Esophagus squamous epithelium (tissue), 5 donors: ENCODE data around the gene ERCC1. TPM values are rescaled to one million over a fixed set of nuclear protein-coding genes. Genes with fewer than 3 reads are reported as not detected.

ENCODE experiments used
- DNase-seq: peaks from one replicate; lab custom pipeline; 2025; lab: John Stamatoyannopoulos, UW
- H3K27ac ChIP-seq, 4 donors: fragments of 200-600 bp; sonication (generic); one replicate each; pipeline ENCODE4 v1.5.1; 2016 to 2019; ENCODE audit warnings: mild to moderate bottlenecking in 1 of 4
- H3K27me3 ChIP-seq, 4 donors: fragments of 200-600 bp; sonication (generic); 1 replicate in 3 of 4; 2 replicates in 1 of 4; pipeline versions ENCODE4 v1.5.1 to v1.6.0; 2017 to 2021; ENCODE audit warnings: antibody characterized with exemption in 1 of 4
- H3K36me3 ChIP-seq, 3 donors: fragments of 200-600 bp; sonication (generic); one replicate each; pipeline ENCODE4 v1.5.1; 2016 to 2019
- H3K4me1 ChIP-seq, 3 donors: fragments of 200-600 bp; sonication (generic); one replicate each; pipeline ENCODE4 v1.5.1; 2017 to 2019
- H3K4me3 ChIP-seq, 4 donors: fragments of 200-600 bp; sonication (generic); 1 replicate in 3 of 4; 2 replicates in 1 of 4; pipeline ENCODE4 v1.5.1; 2016 to 2019; ENCODE audit warnings: mild to moderate bottlenecking in 2 of 4, moderate library complexity in 1 of 4
- H3K9me3 ChIP-seq, 3 donors: fragments of 200-600 bp; sonication (generic); one replicate each; pipeline ENCODE4 v1.5.1; 2016 to 2019
- POLR2A ChIP-seq, 4 donors: fragments of 450-650 bp; IDR thresholded peaks; one replicate each; pipeline ENCODE4 v1.6.1; 2017; ENCODE audit warnings: antibody characterized with exemption in 4 of 4, mild to moderate bottlenecking in 4 of 4, moderate library complexity in 3 of 4
- WGBS, 2 donors: methylation state at CpG; one replicate each; pipeline ENCODE4 v1.1.5; 2018; 5-methylcytosine and 5-hydroxymethylcytosine counted together
- intact Hi-C: fragments of 100-400 bp; cut with DNase I; formaldehyde crosslinking; loops from one replicate; pipeline ENCODE4 v1.15.0; 2022
- total RNA-seq, 4 donors: library from RNA; depleted of rRNA; stranded (reverse); fragments of >200 nt; gene quantifications; one replicate each; pipeline ENCODE4 v1.1.0, GENCODE V29; 2016
- TF ChIP-seq, protein P1 (sequence below), 6 experiments: fragments of 450-650 bp in 4 of 6; fragments of 200-600 bp in 2 of 6; sonication (generic) in 2 of 6; IDR thresholded peaks; one replicate each; pipeline ENCODE4 v1.5.1; 2016 to 2019; ENCODE audit warnings: antibody characterized with exemption in 6 of 6, mild to moderate bottlenecking in 4 of 6, moderate library complexity in 4 of 6
- donor health status: DM: yes; HTN: yes; CAD: no.

ERCC1 gene
- total RNA-seq, 4 donors from 2014 or later, result 27.7 to 80.9 (median 48.5) TPM

DNA sequence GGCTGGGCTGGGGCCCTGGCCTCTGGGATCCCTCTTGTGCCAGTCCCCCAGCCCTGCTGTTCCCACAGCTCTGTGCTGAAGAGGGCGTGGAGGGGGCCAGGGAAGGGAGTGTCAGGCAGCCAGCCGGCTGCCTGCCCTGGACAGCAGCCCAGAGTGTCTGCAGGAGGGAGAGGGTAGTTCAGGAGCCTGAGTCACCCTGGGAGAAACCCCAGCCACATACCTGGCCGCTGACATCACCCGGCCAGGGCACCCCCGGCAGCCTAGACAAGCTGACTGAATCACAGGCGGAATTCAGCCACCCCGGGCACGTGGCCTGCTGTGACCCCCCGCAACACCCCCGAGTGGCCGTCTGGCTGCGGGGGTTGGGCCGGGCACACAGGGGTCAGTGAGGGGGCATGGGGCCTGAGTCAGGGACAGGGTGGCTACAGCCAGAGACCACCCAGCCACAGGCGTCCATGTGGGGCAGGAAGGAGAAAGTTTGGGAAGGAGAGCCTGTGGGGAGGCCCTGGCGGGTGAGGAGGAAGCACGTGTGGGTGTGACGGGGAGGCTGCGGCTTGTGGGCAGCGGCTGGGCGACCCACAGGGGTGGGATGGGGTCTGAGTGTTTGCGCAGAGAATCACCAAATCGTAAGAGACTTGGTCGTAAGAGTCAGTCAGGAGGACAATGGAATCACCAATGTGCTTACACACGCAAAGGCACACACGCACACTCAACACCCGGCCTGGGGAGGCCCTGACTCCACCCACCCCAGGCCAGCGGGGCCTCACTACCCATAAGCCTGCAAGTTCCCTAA, 32.2 kb upstream of the ERCC1 start:
- TF ChIP-seq, protein P1, sequence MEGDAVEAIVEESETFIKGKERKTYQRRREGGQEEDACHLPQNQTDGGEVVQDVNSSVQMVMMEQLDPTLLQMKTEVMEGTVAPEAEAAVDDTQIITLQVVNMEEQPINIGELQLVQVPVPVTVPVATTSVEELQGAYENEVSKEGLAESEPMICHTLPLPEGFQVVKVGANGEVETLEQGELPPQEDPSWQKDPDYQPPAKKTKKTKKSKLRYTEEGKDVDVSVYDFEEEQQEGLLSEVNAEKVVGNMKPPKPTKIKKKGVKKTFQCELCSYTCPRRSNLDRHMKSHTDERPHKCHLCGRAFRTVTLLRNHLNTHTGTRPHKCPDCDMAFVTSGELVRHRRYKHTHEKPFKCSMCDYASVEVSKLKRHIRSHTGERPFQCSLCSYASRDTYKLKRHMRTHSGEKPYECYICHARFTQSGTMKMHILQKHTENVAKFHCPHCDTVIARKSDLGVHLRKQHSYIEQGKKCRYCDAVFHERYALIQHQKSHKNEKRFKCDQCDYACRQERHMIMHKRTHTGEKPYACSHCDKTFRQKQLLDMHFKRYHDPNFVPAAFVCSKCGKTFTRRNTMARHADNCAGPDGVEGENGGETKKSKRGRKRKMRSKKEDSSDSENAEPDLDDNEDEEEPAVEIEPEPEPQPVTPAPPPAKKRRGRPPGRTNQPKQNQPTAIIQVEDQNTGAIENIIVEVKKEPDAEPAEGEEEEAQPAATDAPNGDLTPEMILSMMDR (IDR thresholded peaks at IDR 0.05), result peak in 1 of 6 experiments; percentile 26
- TF ChIP-seq POLR2A (IDR thresholded peaks at IDR 0.05), result peak in 2 of 4 donors; percentile 6 to 34
- H3K4me1 ChIP-seq, result peaks cover 23 to 48% (median 27%) of the 10 kb centered on the region in 3 donors
- WGBS, 2 donors, result 7 to 10% methylated on average over 8 to 21 of the region's 27 CpGs
- no peaks in the 10 kb centered on the region for H3K27me3 ChIP-seq
- peak overlapping the region; percentile 75 to 87 (median 86) for H3K27ac ChIP-seq
- peak overlapping the region in 3 of 4 donors; percentile 19 to 52 (median 21) for H3K4me3 ChIP-seq
- no peaks in the 10 kb centered on the region for H3K9me3 ChIP-seq
- intact Hi-C loops, result no loop called here
- no peaks in the 10 kb centered on the region for H3K36me3 ChIP-seq
- DNase-seq, result no peak

GRCh38 chr19:45451850-45452387, 28.2 kb upstream of the ERCC1 start:
- Histone ChIP-seq H3K4me3 (no peak overlapping the region), H3K27ac (peak overlapping the region; percentile 88 to 98 (median 94)), H3K9me3 (no peaks in the 10 kb centered on the region), H3K36me3 (no peaks in the 10 kb centered on the region), H3K27me3 (no peaks in the 10 kb centered on the region), H3K4me1 (peaks cover 34 to 83% (median 56%) of the 10 kb centered on the region in 3 donors)
- 68 to 78% methylated on average over 11 to 12 of the region's 12 CpGs for WGBS, 2 donors
- intact Hi-C loops, result no loop called here
- no peak for DNase-seq
- no peak for TF ChIP-seq POLR2A (IDR thresholded peaks at IDR 0.05)
- TF ChIP-seq, protein P1 (IDR thresholded peaks at IDR 0.05), result no peak

DNA sequence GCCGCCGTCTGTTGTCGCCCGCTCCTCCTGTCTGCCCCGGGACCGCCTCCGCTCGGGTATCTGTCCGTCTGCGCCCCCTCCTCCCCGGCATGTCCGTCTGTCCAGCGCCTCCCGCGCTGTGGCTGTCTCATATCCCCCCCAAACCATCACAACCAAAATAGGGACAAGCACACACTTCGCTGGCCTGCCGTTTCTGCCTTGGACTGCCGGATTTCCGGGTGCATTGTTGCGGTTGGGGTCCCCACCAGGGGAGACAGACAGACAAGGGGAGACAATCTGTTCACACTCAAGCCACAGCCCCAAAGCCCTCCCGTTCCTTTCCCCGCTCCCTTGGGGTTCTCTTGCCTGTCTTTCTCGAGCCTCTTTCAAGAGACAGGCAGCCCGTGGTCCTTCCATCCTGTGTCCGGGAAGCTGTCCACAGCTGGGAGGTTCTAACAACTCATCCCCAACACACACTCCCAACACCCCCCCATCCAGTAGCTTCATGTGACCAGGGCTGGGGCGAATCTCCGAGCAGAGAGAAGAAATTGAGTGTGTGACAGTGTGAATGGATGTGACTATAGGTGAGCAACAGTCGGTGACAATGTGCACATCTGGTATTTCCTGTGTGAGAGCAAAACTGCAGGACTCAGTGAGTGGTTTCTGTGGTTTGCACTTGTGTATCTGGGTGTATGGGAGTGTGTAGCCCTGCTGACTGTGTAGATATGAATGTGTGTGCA, 27.6 kb upstream of the ERCC1 start:
- Histone ChIP-seq H3K9me3 (no peaks in the 10 kb centered on the region), H3K36me3 (no peaks in the 10 kb centered on the region), H3K27me3 (no peaks in the 10 kb centered on the region), H3K4me1 (peaks cover 38 to 87% (median 59%) of the 10 kb centered on the region in 3 donors), H3K27ac (peak overlapping the region; percentile 88 to 98 (median 94)), H3K4me3 (peak overlapping the region; percentile 43 to 84 (median 62))
- intact Hi-C loops, result no loop called here
- WGBS, 2 donors, result 1 to 5% methylated on average over 13 to 15 of the region's 28 CpGs
- TF ChIP-seq POLR2A (IDR thresholded peaks at IDR 0.05), result no peak
- TF ChIP-seq, protein P1 (IDR thresholded peaks at IDR 0.05), result no peak
- DNase-seq, result no peak

DNA sequence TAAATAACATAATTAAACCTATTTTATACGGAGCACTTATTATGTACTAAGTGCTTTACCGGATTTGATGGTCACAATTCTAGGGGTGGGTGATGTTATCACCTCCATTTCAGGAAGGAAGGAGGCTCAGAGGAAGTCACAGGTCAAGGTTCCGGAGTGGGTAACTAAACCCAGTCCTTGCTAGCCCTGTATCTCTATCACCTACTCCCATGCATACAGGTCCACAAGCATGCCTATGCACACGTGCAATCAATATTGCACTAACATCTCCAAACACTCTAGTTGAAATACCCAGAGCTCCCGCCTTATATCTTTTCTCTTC, 26.3 kb upstream of the ERCC1 start:
- peaks cover 24 to 87% (median 53%) of the 10 kb centered on the region in 3 donors for H3K4me1 ChIP-seq

More for the DNA sequence above, 26.3 kb upstream of the ERCC1 start:
- H3K27me3 ChIP-seq, result no peaks in the 10 kb centered on the region
- DNase-seq, result no peak
- no peak for TF ChIP-seq POLR2A (IDR thresholded peaks at IDR 0.05)
- TF ChIP-seq, protein P1 (IDR thresholded peaks at IDR 0.05), result no peak
- no peaks in the 10 kb centered on the region for H3K9me3 ChIP-seq
- 13 to 21% methylated on average over 5 of the region's 5 CpGs for WGBS, 2 donors
- peak overlapping the region; percentile 88 to 97 (median 90) for H3K27ac ChIP-seq
- H3K36me3 ChIP-seq, result no peaks in the 10 kb centered on the region
- intact Hi-C loops, result no loop called here
- H3K4me3 ChIP-seq, result peak overlapping the region; percentile 43 to 84 (median 62)
